RKO (cell line): ENCODE results near the gene TACR2.
A peak's percentile ranks its signal among the peaks of the same experiment; 100 is the strongest.

Experiments used
- DNase-seq: peaks from one replicate; pipeline ENCODE4 v3.0.0-alpha.2; 2016; ENCODE audit warnings: low spot score

Gene TACR2

GRCh38 chr10:69372126-69372980 is 44.4 kb downstream of the TACR2 start:
- DNase-seq = no peak

- no peak for DNase-seq
Measured at GRCh38 chr10:69367469-69367868, 49.2 kb downstream of the TACR2 start.

- no peak for DNase-seq
Measured at GRCh38 chr10:69366738-69367137, 50.0 kb downstream of the TACR2 start.

GRCh38 chr10:69364232-69364940 is 52.3 kb downstream of the TACR2 start:
- DNase-seq = no peak

- no peak for DNase-seq
Measured at GRCh38 chr10:69363666-69364065, 53.1 kb downstream of the TACR2 start.

DNA sequence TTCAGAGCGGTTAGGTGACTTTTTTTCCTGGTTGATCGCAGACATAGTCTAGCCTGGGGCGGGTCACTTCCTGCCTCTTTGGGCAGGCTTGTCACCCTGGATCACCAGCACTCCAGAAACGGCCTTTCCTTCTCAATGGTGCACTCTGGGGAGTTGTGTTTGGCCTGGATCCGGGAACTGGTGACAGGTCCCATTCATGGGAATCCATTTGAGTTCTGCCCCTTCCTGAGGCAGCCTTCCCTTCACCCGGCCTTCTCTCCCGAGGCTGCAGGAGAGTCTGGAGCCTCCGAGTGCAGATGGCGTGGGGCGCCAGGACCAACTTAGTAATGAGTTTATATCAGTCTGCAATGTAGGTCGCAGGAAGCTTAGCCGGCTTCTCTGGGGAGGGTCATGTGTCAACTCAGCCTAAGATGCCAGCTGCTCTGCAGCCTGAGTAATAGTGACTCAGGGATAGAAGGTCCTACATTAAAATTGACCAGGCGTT is 54.2 kb downstream of the TACR2 start:
- peak; percentile 40 for DNase-seq

DNA sequence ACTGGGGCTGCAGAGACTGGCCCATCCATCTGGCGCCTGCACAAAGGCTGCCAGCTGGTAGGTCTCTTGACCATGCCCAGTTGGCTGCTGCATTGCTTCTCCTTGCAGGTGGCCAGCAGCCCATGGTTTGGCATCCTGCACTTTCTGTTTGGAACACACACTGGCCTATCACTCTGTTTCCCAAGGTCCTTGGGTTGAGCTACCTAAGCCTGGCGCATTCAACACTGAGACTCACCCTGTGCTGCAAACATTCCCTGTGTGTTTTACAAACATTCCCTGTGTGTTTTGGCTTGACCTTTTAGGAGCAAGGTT is 55.5 kb downstream of the TACR2 start:
- no peak for DNase-seq

GRCh38 chr10:69360485-69361302 is 56.0 kb downstream of the TACR2 start:
- no peak for DNase-seq

- no peak for DNase-seq
Measured at GRCh38 chr10:69359594-69359993, 57.1 kb downstream of the TACR2 start.

DNA sequence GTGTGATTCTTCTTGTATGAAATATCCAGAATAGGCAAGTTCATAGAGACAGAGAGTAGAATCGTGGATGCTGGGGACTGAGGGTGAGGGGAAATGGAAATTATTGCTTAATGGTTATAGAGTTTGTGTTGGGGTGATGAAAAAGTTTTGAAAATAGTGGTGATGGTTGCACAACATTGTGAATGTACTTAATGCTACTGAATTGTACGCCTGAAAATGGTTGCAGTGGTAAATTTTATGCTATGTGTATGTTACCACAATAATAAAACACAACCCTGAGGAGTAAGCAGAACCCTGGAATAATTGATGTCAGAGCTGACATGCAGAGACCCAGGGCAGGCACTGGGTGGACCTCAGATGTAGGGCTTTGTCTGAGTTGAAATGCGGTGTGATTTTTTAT is 57.6 kb downstream of the TACR2 start:
- DNase-seq = no peak

DNA sequence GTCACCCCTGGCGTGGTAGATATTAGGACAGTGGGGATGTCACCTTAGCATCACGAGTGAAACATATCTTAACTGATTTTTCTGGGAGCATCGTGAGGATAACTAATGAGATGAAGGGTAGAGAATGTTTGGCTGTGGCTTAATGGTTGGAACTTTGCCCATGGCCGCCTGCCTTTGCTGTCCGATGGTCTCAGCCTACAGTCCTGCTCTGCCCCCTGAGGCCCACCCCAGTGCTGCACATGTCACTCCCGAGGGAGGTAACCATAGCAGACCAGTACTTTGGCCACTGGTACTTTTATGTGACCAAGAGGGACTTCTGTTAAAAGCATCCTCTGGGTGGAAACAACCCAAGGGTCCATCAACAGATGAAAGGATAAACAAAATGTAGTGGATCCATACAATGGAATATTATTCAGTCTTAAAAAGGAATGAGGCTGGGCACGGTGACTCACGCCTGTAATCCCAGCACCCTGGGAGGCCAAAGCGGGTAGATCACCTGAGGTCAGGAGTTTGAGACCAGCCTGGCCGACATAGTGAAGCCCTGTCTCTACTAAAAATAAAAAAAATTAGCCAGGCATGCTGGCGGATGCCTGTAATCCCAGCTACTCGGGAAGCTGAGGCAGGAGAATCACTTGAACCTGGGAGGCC is 58.4 kb downstream of the TACR2 start:
- DNase-seq = no peak

DNA sequence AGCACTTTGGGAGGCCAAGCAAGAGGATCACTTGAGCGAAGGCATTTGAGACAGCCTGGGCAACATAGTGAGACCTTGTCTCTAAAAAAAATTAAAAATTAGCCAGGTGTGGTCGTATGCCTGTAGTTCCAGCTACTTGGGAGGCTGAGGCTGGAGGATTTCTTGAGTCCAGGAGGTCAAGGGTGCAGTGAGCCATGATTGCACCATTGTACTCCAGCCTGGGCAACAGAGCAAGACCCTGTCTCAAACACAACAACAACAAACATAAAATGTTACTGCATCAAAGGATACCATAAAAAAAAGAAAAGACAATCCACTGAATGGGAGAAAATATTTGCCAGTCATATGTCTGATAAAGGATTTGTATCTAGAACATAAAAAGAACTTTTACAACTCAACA is 60.5 kb downstream of the TACR2 start:
- no peak for DNase-seq

DNA sequence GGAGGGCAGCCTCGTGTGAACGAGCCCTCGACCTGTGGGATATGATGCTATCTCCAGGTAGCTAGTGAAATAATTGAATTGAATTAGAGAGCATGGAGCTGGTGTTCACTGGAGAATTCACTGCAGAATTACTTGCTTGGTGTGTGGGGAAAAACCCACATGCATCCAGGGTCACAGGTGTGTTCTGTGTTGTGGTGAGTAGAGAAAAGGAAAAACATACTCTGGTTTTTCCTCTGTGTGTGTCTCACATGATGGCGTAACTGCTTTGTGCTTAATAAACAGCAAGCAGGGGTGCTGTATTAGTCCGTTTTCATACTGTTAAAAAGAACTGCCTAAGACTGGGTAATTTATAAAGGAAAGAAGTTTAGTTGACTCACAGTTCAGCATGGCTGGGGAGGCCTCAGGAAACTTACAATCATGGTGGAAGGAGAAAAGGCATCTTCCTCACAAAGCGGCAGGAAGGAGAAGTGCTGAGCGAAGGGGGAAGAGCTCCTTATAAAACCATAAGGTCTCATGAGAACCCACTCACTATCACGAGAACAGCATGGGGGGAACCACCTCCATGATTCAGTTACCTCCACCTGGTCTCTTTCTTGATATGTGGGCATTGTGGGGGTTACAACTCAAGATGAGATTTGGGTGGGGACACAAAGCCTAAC is 62.6 kb downstream of the TACR2 start:
- no peak for DNase-seq
